ENCODE data around the gene RAB10. TPM values are rescaled to one million over a fixed set of nuclear protein-coding genes. Genes with fewer than 3 reads are reported as not detected.

Gene RAB10
- total and polyA plus RNA-seq, 2 of the 13 experiments (the other 11 are each of a cell fraction or from before 2014, with no cell fraction given) = 48.2 to 120 TPM

- TF ChIP-seq ZHX2 (IDR thresholded peaks at IDR 0.05; ENCODE audit: low read depth) (no peak), ZHX2 (CRISPR knock-in tag; IDR thresholded peaks at IDR 0.05; ENCODE audit: borderline replicate concordance) (no peak), MLXIP (CRISPR knock-in tag; IDR thresholded peaks at IDR 0.05; ENCODE audit: borderline replicate concordance) (no peak), TFAP4 (IDR thresholded peaks at IDR 0.05; ENCODE audit: borderline replicate concordance, low read depth) (peak; percentile 91; the same call in 1 of the 2 replicates), ZNF543 (CRISPR knock-in tag; IDR thresholded peaks at IDR 0.05) (no peak), ATF3 (CRISPR knock-in tag; IDR thresholded peaks at IDR 0.05) (no peak), TFE3 (CRISPR knock-in tag; IDR thresholded peaks at IDR 0.05) (peak; percentile 85), ZNF761 (CRISPR knock-in tag; conservative IDR thresholded peaks at IDR 0.05) (no peak), IRF1 (CRISPR knock-in tag; IDR thresholded peaks at IDR 0.05; ENCODE audit: low read depth) (no peak), KLF15 (CRISPR knock-in tag; IDR thresholded peaks at IDR 0.05; ENCODE audit: borderline replicate concordance) (no peak)
Observed at GRCh38 chr2:26018184-26019055, 15.5 kb upstream of the RAB10 start (continued).

Measured in HepG2 (cell line).